ENCODE results near the gene USP48.

The USP48 gene

DNA sequence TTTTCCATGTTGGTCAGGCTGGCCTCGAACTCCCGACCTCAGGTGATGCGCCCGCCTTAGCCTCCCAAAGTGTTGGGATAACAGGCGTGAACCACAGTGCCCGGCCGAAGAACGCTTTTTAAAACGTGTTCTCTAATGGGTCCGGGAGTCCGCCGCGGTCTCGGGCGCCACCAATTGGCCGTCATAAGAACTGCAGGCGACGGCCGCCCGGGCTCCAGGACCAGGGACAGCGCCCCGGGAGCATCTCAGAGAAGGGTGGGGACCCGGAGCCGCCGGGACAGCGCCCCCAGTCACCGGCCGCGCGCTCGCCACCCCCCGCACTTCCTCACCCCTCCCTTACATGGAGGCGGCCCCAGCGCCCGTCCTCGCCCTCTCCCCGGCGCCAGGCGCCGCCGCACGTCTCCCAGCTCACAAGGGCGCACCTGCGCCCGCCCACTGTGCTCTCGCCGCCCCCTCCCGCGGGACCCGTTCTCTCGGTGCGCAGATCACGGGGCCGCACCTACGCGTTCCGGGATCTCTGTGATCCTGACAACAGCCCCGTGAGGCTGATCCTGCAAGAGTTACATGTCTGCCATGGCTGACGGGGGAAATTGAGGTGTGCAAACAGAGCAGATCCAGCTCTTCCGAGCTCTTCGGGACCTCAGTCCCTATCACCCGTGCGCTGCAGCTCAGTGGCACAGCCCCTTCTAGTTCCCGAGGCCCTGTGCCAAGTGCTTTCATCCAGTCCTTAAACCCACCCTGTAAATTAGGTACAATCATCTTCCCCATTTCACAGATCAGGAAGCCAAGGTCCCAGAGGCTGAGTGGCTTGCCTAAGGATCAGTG is 123.6 kb downstream of the USP48 start:
- in situ Hi-C loops (cut with MboI; ENCODE audit: low sequenced_read_pairs) = no loop called here

DNA sequence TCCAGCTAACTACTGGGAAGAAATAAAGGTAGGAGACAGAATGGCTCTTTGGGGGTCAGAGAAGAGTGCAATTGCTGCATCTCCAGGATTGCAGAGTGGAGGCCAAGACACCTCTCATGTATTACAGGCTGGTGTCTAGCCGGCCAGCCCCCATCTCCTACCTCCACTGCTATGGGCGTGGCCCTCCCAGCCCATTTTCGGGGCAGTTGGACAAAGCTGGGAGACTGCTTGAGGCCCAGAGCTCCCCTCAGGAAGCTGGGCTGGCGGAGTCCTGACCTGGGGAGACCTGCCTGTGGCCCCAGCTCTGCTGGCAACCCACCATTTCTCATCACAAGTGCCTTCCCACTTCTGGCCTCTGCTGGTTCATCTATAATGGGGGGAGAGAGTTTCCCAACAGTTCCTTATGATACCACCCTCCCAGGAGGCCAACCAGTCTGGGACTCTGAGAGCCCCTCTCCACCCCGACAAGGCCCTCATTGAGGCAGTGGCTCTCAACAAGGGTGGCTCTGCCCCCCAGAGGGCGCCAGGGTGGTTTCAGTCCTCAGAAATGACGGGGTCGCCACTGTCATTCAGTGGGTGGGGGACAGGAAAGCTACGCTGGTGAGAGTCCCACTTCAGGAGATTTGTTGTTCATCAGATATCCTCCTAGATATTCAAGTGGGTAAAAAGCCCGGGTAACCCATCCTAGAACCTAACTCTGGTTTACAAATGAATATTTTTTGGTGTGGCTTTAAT is 125.3 kb downstream of the USP48 start:
- in situ Hi-C loops (cut with MboI; ENCODE audit: low sequenced_read_pairs) = no loop called here

DNA sequence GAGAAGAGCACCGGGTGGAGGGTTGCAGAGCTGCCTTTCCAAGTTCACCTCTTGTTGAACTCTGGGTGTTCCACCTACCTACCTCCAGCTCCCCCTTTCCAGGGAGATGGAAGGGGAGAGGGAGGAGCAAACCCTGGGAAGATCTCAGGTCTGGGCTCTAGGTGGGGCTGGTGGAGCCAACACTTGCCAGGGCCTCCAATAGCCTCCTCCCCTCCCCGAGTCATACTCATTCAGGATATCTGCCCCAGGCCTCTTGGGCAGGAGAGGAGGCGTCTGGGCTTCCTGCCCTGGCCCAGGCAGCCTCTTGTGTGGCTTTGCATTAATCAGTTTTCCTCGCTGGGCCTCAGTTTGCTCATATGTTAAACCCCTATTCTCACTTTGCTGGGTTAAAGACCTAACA is 127.2 kb downstream of the USP48 start:
- in situ Hi-C loops (cut with MboI; ENCODE audit: low sequenced_read_pairs) = no loop called here

DNA sequence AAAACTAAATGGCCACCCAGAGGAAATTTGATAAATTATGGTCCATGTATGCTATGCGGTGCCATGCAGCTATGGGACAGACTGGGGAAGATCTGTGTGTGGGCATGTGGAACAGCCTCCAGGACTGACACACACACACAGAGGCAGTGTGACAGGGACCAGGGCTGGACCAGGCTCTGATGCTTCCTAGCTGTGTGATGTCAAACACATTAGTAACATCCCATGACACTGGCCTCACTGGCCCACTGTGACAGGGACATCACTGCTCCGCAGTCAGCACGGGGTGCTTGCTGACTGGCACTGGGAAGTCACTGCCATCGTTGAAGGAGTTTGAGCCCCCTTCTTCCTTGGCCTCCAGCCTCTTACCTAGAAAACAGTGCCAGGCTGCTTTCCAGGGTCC is 127.7 kb downstream of the USP48 start:
- in situ Hi-C loops (cut with MboI; ENCODE audit: low sequenced_read_pairs) = no loop called here

DNA sequence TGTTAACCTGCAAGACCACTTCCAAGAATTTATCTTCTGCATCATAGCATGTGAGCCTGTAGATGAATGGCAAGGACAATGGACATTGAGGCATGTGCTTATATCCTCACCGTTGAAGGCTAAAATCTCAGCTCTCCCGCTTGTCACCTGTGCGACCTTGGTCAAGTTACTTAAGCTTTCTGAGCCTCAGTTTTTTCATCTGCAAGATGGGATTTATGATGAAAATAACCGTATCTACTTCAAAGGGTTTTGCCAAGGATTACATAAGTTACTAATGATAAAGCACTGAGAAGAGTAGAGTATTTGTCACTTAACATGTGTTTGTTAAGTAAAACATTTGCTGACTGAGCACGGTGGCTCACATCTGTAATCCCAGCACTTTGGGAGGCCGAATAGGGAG is 128.7 kb downstream of the USP48 start:
- in situ Hi-C loops (cut with MboI; ENCODE audit: low sequenced_read_pairs) = no loop called here

DNA sequence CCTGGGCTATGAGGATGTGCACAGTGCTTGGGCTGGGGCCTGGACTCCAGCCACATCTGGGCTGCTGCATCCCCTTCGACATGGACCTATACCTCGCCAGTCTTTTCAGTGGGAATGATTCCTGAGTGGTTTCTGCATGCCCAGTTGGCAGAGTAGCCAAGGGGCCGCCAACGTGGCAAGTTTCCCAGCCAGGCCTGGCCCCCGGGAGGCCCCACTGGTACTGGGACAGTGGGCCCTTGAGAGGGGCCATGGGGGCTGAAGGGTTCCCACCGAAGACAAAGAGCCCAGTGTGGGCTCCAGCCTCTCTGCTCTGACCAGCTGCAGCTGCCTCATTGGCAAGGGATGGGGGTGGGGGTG is 129.2 kb downstream of the USP48 start:
- in situ Hi-C loops (cut with MboI; ENCODE audit: low sequenced_read_pairs) = no loop called here

DNA sequence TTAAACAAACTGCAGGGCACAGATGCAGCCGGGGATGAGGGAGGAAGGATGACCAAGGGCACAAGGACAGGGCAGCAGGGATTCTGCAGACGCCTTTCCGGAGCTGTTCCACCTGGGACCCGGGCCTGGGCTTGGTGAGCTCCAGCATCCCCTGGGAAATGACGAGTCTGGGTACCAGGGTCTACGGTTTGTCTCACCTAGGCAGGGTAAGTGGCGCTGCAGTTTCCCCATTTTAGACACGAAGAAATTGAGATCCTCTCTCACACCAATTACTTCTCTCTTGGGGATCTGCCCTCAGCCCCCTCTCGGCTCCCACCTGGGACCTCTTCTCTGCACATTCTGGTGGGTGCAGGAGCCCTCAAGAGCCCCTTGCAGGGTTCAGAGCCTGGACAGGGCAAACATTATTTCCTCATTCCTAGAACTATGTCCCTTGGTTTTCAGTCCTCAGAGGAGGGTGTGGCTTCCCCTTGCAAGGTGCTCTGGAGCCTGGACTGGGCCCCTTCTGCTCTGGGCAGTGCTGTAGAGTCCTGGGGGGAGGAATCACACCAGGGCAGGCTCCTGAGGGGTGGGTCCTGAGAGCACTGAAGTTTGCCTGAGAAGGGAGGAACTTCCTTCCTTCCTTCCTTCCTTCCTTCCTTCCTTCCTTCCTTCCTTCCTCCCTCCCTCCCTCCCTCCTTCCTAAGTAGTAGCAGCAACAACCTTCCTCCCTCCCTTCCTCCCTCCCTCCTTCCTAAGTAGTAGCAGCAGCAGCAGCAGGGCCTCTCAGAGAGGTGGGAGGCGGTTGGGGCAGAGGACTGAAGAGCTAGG is 129.8 kb downstream of the USP48 start:
- in situ Hi-C loops (cut with MboI; ENCODE audit: low sequenced_read_pairs) = no loop called here

DNA sequence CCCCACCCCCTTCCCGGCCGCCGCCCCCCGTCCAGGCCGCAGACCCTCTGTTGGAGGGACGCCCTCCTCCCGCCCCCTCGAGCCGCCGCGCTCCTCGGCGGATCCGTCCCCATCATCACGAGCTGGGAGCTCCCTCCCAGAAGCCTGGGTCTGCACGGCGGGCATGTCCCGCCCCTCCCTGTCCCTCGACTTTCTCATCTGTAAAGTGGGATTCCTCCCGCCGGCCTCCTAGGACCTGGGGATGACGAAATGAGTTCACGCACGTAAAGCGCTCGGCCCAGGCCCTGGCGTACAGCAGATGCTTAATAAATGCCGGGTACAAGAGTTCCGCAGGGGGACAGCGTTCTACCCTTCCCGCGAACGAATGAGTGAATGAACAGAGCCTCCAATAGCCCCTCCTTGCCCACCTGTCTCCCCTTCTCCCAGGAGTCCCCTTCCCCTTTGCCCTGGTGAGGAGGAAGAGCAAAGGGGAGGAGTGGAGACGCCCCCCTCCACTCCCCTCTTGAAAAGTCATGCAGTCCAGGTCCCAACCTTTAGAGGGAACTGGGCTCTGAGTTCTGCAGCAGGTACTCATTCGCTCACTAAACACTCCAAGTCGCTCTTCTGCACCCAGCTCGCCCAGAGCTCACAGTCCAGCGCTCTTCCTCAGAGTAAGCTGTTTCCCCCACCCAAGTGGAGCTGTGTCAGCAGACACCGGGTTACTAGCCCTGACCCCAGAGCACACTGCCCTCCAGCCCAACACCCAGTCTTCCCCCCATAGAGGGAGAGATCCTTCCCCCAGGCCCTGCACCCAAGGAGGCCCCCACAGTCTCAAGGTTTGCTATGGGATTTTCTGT is 130.6 kb downstream of the USP48 start:
- in situ Hi-C loops (cut with MboI; ENCODE audit: low sequenced_read_pairs) = no loop called here

DNA sequence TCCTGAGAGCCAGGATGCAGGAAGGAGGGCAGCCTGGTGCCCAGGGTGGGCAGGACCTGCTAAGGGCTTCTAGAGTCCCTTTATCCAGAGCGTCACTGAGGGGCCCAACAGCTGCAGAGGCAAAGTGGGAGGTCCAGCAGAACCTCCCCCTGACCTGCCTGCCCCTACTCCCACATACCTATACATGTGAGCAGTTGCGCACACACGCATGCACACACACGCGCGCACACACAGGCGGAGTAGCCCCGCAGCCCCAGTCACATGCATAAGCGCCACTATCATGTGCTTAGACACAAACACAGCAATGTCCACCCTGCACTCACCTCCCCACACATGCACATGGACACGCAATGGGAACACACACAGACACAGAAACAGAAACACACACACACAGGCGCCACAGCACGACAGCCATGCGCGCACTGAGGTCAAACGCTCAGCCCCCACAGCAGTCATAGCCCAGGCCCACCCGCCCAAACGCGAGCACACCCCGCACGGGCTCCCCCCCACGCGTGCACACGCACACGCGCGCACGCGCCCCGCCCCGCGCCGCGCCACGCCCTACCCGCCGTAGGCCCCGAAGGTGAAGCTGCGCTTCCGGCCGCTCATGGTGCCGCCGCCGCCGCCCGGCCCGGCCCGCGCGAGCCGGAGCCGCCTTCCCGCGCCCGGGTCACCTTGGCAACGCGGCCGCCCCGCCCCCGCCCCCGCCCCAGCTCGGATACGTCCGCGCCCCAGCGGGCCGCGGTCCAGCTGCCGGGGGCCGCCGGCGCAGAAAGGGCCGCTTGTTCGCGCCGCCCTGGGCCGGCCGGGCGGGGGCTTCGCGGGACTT is 131.5 kb downstream of the USP48 start:
- in situ Hi-C loops (cut with MboI; ENCODE audit: low sequenced_read_pairs) = no loop called here

DNA sequence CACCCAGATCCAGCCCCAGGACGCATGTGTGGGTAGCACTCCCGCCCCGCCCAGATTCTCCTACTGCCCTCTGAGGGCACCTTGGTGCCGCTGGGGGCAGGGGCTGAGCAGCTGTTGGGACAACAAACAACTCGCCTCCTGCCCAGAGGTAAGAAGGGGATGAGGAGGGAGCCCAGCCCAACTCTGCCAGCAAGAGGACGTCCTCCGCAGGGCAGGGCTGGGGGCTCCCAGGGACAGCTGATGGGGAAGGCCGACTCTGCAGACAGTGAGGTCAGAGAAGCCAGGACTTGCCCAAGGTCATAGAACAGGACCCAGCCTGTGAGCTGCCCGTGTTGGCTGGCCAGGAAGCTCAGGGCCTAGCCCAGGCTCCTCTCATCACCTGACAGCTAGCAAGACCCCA is 132.5 kb downstream of the USP48 start:
- in situ Hi-C loops (cut with MboI; ENCODE audit: low sequenced_read_pairs) = no loop called here

DNA sequence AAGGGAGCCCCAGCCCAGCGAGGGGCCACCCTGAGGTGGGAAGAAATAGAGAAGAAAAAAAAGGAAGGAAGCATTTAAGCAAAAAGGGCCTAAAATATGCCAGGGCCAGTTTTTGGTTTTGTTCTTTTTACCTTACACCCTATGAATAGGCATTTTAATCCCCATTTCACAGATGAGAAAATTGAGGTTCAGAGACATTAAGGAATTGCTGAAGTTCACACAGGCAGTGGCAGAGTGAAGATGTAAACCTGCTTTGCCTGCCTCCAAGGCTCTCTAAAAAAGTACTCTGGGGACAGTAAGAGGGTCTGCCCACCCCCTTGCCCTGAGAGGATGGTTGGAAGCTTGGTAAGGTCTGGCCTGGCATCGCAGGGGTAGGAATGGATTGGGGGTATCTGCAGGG is 133.6 kb downstream of the USP48 start:
- in situ Hi-C loops (cut with MboI; ENCODE audit: low sequenced_read_pairs) = no loop called here

DNA sequence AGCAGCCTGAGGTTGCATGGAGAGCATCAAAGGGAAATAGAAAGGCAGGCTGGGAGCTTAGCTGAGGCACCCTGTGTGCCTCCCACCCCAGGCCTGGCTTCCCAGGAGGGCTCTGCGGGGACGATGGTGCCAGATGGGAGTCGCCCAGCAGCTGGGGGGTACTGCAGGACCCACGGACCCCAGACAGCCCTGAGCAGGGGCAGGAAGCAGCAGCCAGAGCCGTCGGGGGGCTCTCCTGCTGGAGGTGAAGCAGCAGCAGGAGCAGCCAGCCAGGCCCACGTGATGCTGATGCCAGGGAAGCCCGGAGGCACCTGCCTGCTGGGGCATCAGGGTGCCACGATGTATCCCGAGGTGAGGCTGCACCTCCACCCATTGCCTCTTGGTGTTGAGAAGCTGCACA is 134.2 kb downstream of the USP48 start:
- in situ Hi-C loops (cut with MboI; ENCODE audit: low sequenced_read_pairs) = no loop called here

DNA sequence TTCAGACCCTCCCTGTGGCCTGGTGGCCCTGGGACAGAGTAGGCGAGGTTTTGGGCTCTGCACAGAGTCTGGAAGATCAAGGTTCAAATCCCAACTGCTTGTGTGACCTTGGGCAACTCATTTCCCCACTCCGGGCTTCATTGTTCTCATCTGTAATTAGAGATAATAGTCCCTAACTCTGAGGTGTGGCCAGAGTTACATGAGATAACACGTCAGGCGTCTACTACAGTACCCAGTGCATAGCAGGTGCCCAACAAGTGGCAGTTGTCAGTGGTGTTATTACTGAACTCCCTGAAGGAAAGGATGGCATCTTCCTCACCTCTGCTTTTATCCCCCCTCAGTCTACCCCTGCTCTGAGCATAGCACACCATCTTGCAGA is 134.6 kb downstream of the USP48 start:
- in situ Hi-C loops (cut with MboI; ENCODE audit: low sequenced_read_pairs) = no loop called here

DNA sequence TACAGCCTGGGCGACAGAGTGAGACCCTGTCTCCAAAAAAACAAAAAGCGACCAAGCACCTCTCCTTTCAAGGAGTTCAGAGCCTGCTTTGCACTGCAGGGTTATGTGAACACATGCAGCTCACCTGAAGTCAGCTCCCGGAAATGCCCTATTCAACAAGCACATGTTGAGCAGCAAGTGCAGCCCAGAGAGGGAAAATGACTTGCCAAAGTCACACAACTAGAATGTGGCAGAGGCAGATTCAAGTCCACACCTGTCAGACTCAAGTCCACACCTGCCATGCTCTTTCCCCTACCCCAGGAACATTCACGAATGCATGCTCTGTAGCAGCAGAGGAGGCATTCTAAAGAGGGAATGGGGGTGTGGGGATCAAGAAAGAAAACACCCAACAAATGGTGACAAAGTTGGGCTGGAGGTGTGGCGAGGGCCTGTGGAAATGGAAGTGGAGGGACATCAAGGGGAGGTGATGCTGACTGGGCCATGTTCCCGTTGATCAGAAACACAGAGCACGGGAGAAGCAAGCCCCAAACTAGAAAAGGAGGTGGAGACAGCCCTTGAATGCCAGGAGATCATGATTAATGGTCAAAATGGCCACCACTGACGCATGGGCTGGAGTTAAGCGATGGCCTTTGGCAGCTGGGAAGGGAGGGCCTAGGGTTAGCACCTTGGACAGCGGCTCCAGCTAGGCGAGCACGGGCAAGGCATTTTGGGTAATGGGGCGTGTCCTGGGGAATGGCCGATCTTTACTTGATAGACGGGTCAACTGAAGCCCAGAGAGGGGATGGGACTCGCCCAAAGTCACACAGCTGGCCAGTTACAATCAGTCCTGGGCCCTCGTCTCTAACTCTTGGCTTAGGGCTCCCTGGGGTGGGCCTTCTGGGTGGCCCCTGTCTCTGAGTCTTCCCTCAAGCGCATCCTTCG is 135.3 kb downstream of the USP48 start:
- in situ Hi-C loops (cut with MboI; ENCODE audit: low sequenced_read_pairs) = no loop called here

DNA sequence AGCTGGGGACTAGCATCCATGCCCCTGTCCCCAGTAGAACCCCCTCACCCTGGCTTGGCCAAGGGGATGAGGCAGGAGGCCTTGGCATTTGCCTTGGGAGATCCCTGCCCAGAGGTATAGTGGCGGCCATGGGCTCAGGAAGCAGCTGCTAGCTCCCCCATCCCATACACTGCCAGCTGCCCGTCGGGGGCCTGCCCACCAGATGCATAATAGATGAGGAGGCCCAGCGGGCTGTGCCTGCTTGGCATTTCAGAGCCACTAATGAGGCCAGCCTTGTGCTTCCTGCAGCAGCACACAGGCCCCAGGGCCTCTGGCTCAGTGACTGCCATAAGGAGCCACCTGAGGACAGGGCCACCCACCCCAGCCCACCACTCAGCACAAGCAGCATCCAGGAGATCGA is 137.4 kb downstream of the USP48 start:
- in situ Hi-C loops (cut with MboI; ENCODE audit: low sequenced_read_pairs) = no loop called here

DNA sequence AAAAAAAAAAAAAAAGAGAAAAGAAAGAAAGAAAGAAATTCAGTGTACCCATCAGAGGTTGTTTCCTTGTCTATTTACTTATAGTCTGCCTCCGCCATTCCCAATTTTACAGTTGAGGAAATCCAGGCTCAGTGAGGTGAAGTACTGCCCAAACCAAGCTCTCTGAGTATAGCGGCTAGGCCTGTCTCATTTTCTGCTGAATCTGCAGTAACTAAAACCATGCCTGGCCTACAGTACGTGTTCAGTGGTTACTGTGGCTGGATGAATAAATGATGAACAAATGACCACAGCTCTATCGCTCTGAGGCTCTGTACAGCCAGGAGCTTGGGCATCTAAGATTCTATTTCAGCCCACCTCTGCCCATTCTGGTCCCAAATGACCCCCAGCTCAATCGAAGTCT is 138.0 kb downstream of the USP48 start:
- in situ Hi-C loops (cut with MboI; ENCODE audit: low sequenced_read_pairs) = no loop called here

DNA sequence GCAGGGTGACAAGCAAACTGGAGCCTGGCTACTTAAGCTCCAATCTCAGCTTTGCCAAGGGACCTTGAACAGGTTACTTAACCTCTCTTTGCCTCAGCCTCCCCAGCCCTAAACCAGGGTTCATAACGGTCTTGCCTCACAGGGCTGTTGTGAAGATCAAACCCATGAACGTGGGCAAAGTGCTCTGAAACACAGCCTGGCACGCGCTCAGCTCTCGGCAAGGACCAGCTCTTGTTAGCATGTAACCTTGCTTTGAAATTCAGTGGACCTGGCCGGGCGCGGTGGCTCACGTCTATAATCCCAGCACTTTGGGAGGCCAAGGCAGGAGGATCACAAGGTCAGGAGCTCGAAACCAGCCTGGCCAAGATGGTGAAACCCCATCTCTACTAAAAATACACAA is 138.6 kb downstream of the USP48 start:
- in situ Hi-C loops (cut with MboI; ENCODE audit: low sequenced_read_pairs) = no loop called here

DNA sequence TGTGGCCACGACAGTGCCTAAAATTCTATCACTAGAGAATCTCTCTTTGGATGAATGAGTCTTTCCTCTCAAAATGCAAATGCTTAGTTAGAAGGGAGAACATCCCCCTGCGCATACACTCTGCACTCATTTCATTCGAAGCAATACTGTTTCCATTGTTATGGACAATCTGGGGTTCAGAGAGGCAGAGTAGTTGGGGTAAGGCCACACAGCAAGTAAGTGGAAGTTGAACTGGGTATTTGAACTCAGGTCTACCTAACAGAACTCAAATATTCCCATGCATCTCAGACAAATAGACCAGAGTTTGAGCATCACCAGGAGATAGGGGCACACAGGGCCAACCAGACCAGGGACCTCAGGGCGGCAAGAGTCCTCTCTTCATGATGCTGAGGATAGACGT is 139.3 kb downstream of the USP48 start:
- in situ Hi-C loops (cut with MboI; ENCODE audit: low sequenced_read_pairs) = no loop called here
